A549 (cell line): ENCODE data around the gene KNDC1. TPM values are rescaled to one million over a fixed set of nuclear protein-coding genes. Genes with fewer than 3 reads are reported as not detected.

Source experiments
- ATAC-seq, 2 experiments: fragments of 200-7000 bp in 1 of 2; fragments of >200 bp in 1 of 2; cut with Nextera tagmentation in 1 of 2; cut with Tn5 transposase in 1 of 2; 3 replicates each; pipeline versions ENCODE4 v1.8.0 to v1.9.1; 2018 to 2020; ENCODE audit warnings: mild to moderate bottlenecking in 1 of 2, moderate library complexity in 1 of 2
- CTCF ChIA-PET: fragments of 300-600 bp; sonication (Branson Sonifier 250); formaldehyde crosslinking; extraction: SDS; loops from one replicate; lab custom pipeline; 2021; ENCODE audit warnings: antibody characterized with exemption, inconsistent platforms; lab: Yijun Ruan, JAX
- POLR2A ChIA-PET: fragments of 350-600 bp; formaldehyde crosslinking; extraction: SDS; loops from one replicate; lab custom pipeline; 2021; ENCODE audit warnings: antibody characterized with exemption, inconsistent platforms; lab: Yijun Ruan, JAX
- DNase-seq, 2 experiments: peaks; one replicate each; pipeline versions ENCODE4 v3.0.0 to v3.0.0-alpha.2; 2011 to 2016; ENCODE audit warnings: low read depth in 1 of 2, low spot score in 1 of 2
- FAIRE-seq: peaks from 2 replicates; lab custom pipeline; 2011; peaks lifted over from hg19 to GRCh38; lab: Jason Lieb, UNC
- H3K27ac ChIP-seq, 2 experiments: fragments of >200 bp; sonication (Bioruptor Twin); formaldehyde crosslinking; 3 replicates each; pipeline ENCODE4 v1.5.1; 2016 to 2017
- H3K4me1 ChIP-seq: fragments of >200 bp; sonication (Bioruptor Twin); formaldehyde crosslinking; 3 replicates; pipeline ENCODE4 v1.6.1; 2016
- H3K4me2 ChIP-seq: fragments of >200 bp; sonication (Bioruptor Twin); formaldehyde crosslinking; 3 replicates; pipeline ENCODE4 v1.6.1; 2016
- H3K4me3 ChIP-seq: fragments of >200 bp; sonication (Bioruptor Twin); formaldehyde crosslinking; 3 replicates; pipeline ENCODE4 v1.5.1; 2016
- H3K9me3 ChIP-seq: fragments of >200 bp; sonication (Bioruptor Twin); formaldehyde crosslinking; 3 replicates; pipeline ENCODE4 v1.6.1; 2016
- ATOH8 ChIP-seq: fragments of 250-450 bp; sonication (Bioruptor Pico); IDR thresholded peaks from 2 replicates; pipeline ENCODE4 v1.5.0; 2020; ENCODE audit warnings: low read depth, mild to moderate bottlenecking, moderate library complexity
- CBX2 ChIP-seq: fragments of 200-600 bp; sonication (generic); IDR thresholded peaks from 2 replicates; pipeline ENCODE4 v1.6.1; 2016; ENCODE audit warnings: low read depth, mild to moderate bottlenecking, borderline replicate concordance
- CBX8 ChIP-seq: fragments of 200-600 bp; sonication (generic); IDR thresholded peaks from 2 replicates; pipeline ENCODE4 v1.6.1; 2016
- CTCF ChIP-seq: fragments of >200 bp; sonication (Bioruptor Twin); formaldehyde crosslinking; IDR thresholded peaks from 3 replicates; pipeline ENCODE4 v1.5.1; 2016
- ESRRA ChIP-seq: fragments of 150-350 bp; IDR thresholded peaks from 2 replicates; pipeline ENCODE4 v1.6.1; 2014; ENCODE audit warnings: mild to moderate bottlenecking, low read length, borderline replicate concordance
- HMGXB4 ChIP-seq: fragments of 250-450 bp; sonication (Bioruptor Pico); IDR thresholded peaks from 2 replicates; pipeline ENCODE4 v1.5.0; 2021; ENCODE audit warnings: mild to moderate bottlenecking, moderate library complexity, borderline replicate concordance
- HOXB13 ChIP-seq: fragments of 250-450 bp; sonication (Bioruptor Pico); IDR thresholded peaks from 2 replicates; pipeline ENCODE4 v1.5.0; 2020; ENCODE audit warnings: low read depth, mild to moderate bottlenecking, moderate library complexity
- JUN ChIP-seq, 2 experiments: fragments of >200 bp; sonication (Bioruptor Twin); formaldehyde crosslinking; IDR thresholded peaks; 2 replicates in 1 of 2; 3 replicates in 1 of 2; pipeline ENCODE4 v1.6.1; 2016 to 2017
- KDM5A ChIP-seq: fragments of 200-600 bp; sonication (generic); IDR thresholded peaks from 2 replicates; pipeline ENCODE4 v1.6.1; 2016; ENCODE audit warnings: antibody characterized with exemption, mild to moderate bottlenecking
- MAX ChIP-seq: IDR thresholded peaks from 2 replicates; pipeline ENCODE4 v1.6.1; 2012
- MAZ ChIP-seq: fragments of 150-350 bp; IDR thresholded peaks from 2 replicates; pipeline ENCODE4 v1.6.1; 2014; ENCODE audit warnings: antibody characterized with exemption, low read depth, low read length, borderline replicate concordance
- NR3C1 ChIP-seq: fragments of >200 bp; sonication (Bioruptor Twin); formaldehyde crosslinking; IDR thresholded peaks from 3 replicates; pipeline ENCODE4 v1.6.1; 2017
- POLR2AphosphoS2 ChIP-seq: conservative IDR thresholded peaks from 2 replicates; pipeline ENCODE4 v1.6.1; 2012; ENCODE audit warnings: low read length, improper control_type of control experiment, inconsistent platforms
- RCOR1 ChIP-seq: fragments of 150-350 bp; IDR thresholded peaks from 2 replicates; pipeline ENCODE4 v1.6.1; 2014; ENCODE audit warnings: antibody characterized with exemption, low read length, low read depth
- SREBF2 ChIP-seq: fragments of 450-650 bp; IDR thresholded peaks from 2 replicates; pipeline ENCODE4 v1.6.1; 2014; ENCODE audit warnings: mild to moderate bottlenecking, moderate library complexity
- ZC3H11A ChIP-seq: fragments of 450-650 bp; IDR thresholded peaks from 2 replicates; pipeline ENCODE4 v1.6.1; 2014; ENCODE audit warnings: antibody characterized with exemption, mild to moderate bottlenecking
- ZNF302 ChIP-seq: fragments of 250-450 bp; sonication (Bioruptor Pico); IDR thresholded peaks from 2 replicates; pipeline ENCODE4 v1.9.0; 2021; ENCODE audit warnings: inconsistent platforms, mild to moderate bottlenecking, moderate library complexity
- WGBS: methylation state at CpG from one replicate; pipeline ENCODE4 v1.1.6; 2017; ENCODE audit errors: missing lambda C conversion rate; 5-methylcytosine and 5-hydroxymethylcytosine counted together
- polyA plus RNA-seq, 4 experiments: library from polyadenylated mRNA; depleted of rRNA in 3 of 4; stranded (reverse); fragments of >200 nt; fragmentation: RNase III in 1 of 4; extraction: RNeasy Plus Mini Kit Qiagen cat#74134 plus additional on column Dnase treatment in 1 of 4; gene quantifications; 2 replicates in 3 of 4; 3 replicates in 1 of 4; pipeline ENCODE4 v1.2.3, GENCODE V29; 2011 to 2017
- TF ChIP-seq, protein P1 (sequence below): IDR thresholded peaks from 2 replicates; pipeline ENCODE4 v1.6.1; 2012; ENCODE audit warnings: low read depth, borderline replicate concordance
- TF ChIP-seq, protein P2 (sequence below): IDR thresholded peaks from 2 replicates; pipeline ENCODE4 v1.6.1; 2012

The KNDC1 gene
- polyA plus RNA-seq, 2 of the 4 experiments (the other 2 are of a cell fraction) = 0.56 to 0.63 TPM

DNA sequence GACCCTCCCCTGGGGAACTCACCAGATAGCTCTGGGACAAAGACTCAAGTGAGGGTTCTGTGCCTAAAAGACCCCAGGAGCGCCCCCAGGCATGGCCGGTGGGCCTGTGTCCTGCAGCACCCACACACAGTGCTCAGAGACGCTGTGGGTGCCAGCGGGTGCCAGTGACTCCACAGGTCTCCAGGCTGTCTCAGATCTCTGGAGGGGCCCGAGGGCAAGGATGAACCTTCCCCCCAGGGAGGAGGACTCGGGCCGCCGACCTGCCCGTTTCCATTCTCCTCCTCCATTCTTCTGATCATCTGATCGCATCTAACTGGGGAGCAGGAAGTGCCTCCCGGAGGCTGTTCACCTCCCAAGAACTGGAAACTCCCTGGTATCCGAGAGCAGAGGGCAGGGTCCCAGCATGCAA lies 115.7 kb downstream of the KNDC1 start:
- H3K9me3 ChIP-seq = no peaks in the 10 kb centered on the region
- H3K4me2 ChIP-seq = no peak overlapping the region
- ChIA-PET CTCF (interaction anchor here (1.1 to 4.3 kb wide), 5 partner anchors 8 to 132 kb away, joined by 4 to 21 read pairs (median 6); no protein-coding TSS in a partner anchor), POLR2A (no interaction called here)
- no peak overlapping the region for H3K27ac ChIP-seq
- no peak overlapping the region for H3K4me3 ChIP-seq
- FAIRE-seq (no peak), ATAC-seq (peak in 1 of 2 experiments; percentile 7; a peak in 2 of 6 replicates), DNase-seq (no peak)
- WGBS = 62% methylated on average over 12 of the region's 12 CpGs
- TF ChIP-seq ZC3H11A (no peak), MAX (no peak), ATOH8 (CRISPR knock-in tag) (no peak), POLR2AphosphoS2 (no peak), RCOR1 (no peak), ZNF302 (CRISPR knock-in tag) (no peak), HOXB13 (no peak), SREBF2 (no peak), MAZ (no peak), ESRRA (no peak), KDM5A (no peak), NR3C1 (no peak), CBX2 (no peak), CBX8 (no peak), JUN (IDR thresholded peaks at IDR 0.05) (no peak), HMGXB4 (CRISPR knock-in tag) (no peak), CTCF (no peak)
- TF ChIP-seq, protein P1, sequence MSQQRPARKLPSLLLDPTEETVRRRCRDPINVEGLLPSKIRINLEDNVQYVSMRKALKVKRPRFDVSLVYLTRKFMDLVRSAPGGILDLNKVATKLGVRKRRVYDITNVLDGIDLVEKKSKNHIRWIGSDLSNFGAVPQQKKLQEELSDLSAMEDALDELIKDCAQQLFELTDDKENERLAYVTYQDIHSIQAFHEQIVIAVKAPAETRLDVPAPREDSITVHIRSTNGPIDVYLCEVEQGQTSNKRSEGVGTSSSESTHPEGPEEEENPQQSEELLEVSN = no peak
- TF ChIP-seq, protein P2, sequence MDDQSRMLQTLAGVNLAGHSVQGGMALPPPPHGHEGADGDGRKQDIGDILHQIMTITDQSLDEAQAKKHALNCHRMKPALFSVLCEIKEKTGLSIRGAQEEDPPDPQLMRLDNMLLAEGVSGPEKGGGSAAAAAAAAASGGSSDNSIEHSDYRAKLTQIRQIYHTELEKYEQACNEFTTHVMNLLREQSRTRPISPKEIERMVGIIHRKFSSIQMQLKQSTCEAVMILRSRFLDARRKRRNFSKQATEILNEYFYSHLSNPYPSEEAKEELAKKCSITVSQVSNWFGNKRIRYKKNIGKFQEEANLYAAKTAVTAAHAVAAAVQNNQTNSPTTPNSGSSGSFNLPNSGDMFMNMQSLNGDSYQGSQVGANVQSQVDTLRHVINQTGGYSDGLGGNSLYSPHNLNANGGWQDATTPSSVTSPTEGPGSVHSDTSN = no peak
- H3K4me1 ChIP-seq = peaks cover 4% of the 10 kb centered on the region; the same call in 1 of the 3 replicates

Other genes starting within 250 kb of the KNDC1 start
- gene CFAP46, start 217.6 kb upstream of the KNDC1 start, polyA plus RNA-seq (2011; rRNA removed) = 0.42 and 0.88 TPM in 2 replicates
- 1.5 to 1.8 TPM (median 1.6 TPM) in 3 replicates for gene CFAP46, start 217.6 kb upstream of the KNDC1 start, polyA plus RNA-seq (2017; fragmentation: RNase III; extraction: RNeasy Plus Mini Kit Qiagen cat#74134 plus additional on column Dnase treatment)
- gene ADGRA1, start 72.3 kb upstream of the KNDC1 start, polyA plus RNA-seq (2011; rRNA removed) = not detected in 2 replicates
- 0.03 TPM in 1 of 3 replicates, not detected in the others for gene ADGRA1, start 72.3 kb upstream of the KNDC1 start, polyA plus RNA-seq (2017; fragmentation: RNase III; extraction: RNeasy Plus Mini Kit Qiagen cat#74134 plus additional on column Dnase treatment)
- gene UTF1, start 70.0 kb downstream of the KNDC1 start, polyA plus RNA-seq (2011; rRNA removed) = not detected in 2 replicates
- not detected in 3 replicates for gene UTF1, start 70.0 kb downstream of the KNDC1 start, polyA plus RNA-seq (2017; fragmentation: RNase III; extraction: RNeasy Plus Mini Kit Qiagen cat#74134 plus additional on column Dnase treatment)
- not detected in 2 replicates for gene VENTX, start 77.6 kb downstream of the KNDC1 start, polyA plus RNA-seq (2011; rRNA removed)
- gene VENTX, start 77.6 kb downstream of the KNDC1 start, polyA plus RNA-seq (2017; fragmentation: RNase III; extraction: RNeasy Plus Mini Kit Qiagen cat#74134 plus additional on column Dnase treatment) = not detected in 3 replicates
- 1.4 TPM in 2 replicates for gene ADAM8, start 116.6 kb downstream of the KNDC1 start, polyA plus RNA-seq (2011; rRNA removed)
- 4.1 to 5.2 TPM (median 4.4 TPM) in 3 replicates for gene ADAM8, start 116.6 kb downstream of the KNDC1 start, polyA plus RNA-seq (2017; fragmentation: RNase III; extraction: RNeasy Plus Mini Kit Qiagen cat#74134 plus additional on column Dnase treatment)
- gene TUBGCP2, start 148.7 kb downstream of the KNDC1 start, polyA plus RNA-seq (2011; rRNA removed) = 44.5 and 44.9 TPM in 2 replicates
- gene TUBGCP2, start 148.7 kb downstream of the KNDC1 start, polyA plus RNA-seq (2017; fragmentation: RNase III; extraction: RNeasy Plus Mini Kit Qiagen cat#74134 plus additional on column Dnase treatment) = 32.5 to 35.0 TPM (median 33.6 TPM) in 3 replicates
- gene ZNF511, start 148.7 kb downstream of the KNDC1 start, polyA plus RNA-seq (2011; rRNA removed) = 39.4 and 40.2 TPM in 2 replicates
- gene ZNF511, start 148.7 kb downstream of the KNDC1 start, polyA plus RNA-seq (2017; fragmentation: RNase III; extraction: RNeasy Plus Mini Kit Qiagen cat#74134 plus additional on column Dnase treatment) = 41.1 to 43.6 TPM (median 41.7 TPM) in 3 replicates
- gene CALY, start 176.7 kb downstream of the KNDC1 start, polyA plus RNA-seq (2011; rRNA removed) = 0.28 and 0.30 TPM in 2 replicates
- 0.63 to 0.89 TPM (median 0.73 TPM) in 3 replicates for gene CALY, start 176.7 kb downstream of the KNDC1 start, polyA plus RNA-seq (2017; fragmentation: RNase III; extraction: RNeasy Plus Mini Kit Qiagen cat#74134 plus additional on column Dnase treatment)
- 0.13 TPM in 1 of 2 replicates, not detected in the other for gene PRAP1, start 187.2 kb downstream of the KNDC1 start, polyA plus RNA-seq (2011; rRNA removed)
- gene PRAP1, start 187.2 kb downstream of the KNDC1 start, polyA plus RNA-seq (2017; fragmentation: RNase III; extraction: RNeasy Plus Mini Kit Qiagen cat#74134 plus additional on column Dnase treatment) = not detected in 3 replicates
- gene FUOM, start 197.8 kb downstream of the KNDC1 start, polyA plus RNA-seq (2011; rRNA removed) = 7.6 and 8.1 TPM in 2 replicates
- gene FUOM, start 197.8 kb downstream of the KNDC1 start, polyA plus RNA-seq (2017; fragmentation: RNase III; extraction: RNeasy Plus Mini Kit Qiagen cat#74134 plus additional on column Dnase treatment) = 6.5 to 8.7 TPM (median 6.8 TPM) in 3 replicates
- gene ECHS1, start 213.1 kb downstream of the KNDC1 start, polyA plus RNA-seq (2011; rRNA removed) = 54.6 and 66.7 TPM in 2 replicates
- 132 to 138 TPM (median 133 TPM) in 3 replicates for gene ECHS1, start 213.1 kb downstream of the KNDC1 start, polyA plus RNA-seq (2017; fragmentation: RNase III; extraction: RNeasy Plus Mini Kit Qiagen cat#74134 plus additional on column Dnase treatment)
- gene PAOX, start 219.0 kb downstream of the KNDC1 start, polyA plus RNA-seq (2011; rRNA removed) = 1.6 and 1.8 TPM in 2 replicates
- gene PAOX, start 219.0 kb downstream of the KNDC1 start, polyA plus RNA-seq (2017; fragmentation: RNase III; extraction: RNeasy Plus Mini Kit Qiagen cat#74134 plus additional on column Dnase treatment) = 1.8 to 2.8 TPM (median 2.3 TPM) in 3 replicates
- gene MTG1, start 233.9 kb downstream of the KNDC1 start, polyA plus RNA-seq (2011; rRNA removed) = 65.6 and 67.2 TPM in 2 replicates
- 57.1 to 62.2 TPM (median 60.3 TPM) in 3 replicates for gene MTG1, start 233.9 kb downstream of the KNDC1 start, polyA plus RNA-seq (2017; fragmentation: RNase III; extraction: RNeasy Plus Mini Kit Qiagen cat#74134 plus additional on column Dnase treatment)